GM21390 (cell line): ENCODE data around the gene ABO.
"Not testable (repeated sequence)": the region's sequence is repeated elsewhere in the genome, so short reads cannot be mapped to it uniquely, and the experiment has no call there.

Experiments used
- ATAC-seq: cut with Tn5 transposase; IDR thresholded peaks from one replicate; pipeline ENCODE4 v1.9.1; 2021; ENCODE audit not compliant: unreplicated experiment

ABO gene

DNA sequence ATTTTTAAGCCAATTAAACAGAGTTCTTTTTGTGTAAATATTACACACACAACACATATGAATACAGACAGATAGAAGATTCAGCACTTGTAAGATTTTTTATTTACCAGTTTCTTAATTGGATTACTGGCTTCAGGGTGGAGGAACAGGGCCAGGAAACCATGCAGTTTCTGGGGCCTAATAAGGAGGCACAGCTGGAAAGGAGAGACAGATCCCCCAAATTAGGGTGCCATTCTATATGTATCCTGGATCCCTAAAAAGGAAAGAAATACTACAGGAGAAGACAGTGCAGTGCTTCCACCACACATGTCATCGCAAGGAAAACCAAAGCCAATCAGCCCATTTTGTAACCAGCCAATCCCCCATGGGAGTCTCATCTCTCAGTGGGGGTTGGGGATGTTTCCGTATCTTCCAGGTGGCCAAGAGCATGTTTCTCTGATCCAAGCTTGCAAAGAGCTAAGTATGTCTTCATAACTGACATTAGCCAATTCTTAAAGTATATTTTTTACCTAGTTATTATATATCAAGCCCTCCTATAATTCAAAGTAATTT is 15.8 kb upstream of the ABO start:
- ATAC-seq, result no peak

DNA sequence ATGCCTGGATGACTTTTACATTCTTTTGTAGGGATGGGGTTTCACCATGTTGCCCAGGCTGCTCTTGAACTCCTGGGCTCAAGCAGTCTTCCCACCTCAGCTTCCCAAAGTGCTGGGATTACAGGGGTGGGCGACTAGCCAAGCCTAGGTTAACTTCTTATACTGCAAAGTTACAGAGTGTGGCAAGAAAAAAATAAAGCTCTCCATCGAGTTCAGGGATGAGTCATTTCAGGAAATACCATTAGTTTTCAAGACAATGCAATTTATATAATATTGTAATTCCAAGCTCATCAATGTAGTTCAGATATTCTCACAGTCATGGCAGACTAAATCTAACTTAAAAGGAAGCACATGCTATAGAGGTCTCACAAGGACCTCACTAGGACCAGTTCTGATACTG is 11.5 kb upstream of the ABO start:
- no peak for ATAC-seq

DNA sequence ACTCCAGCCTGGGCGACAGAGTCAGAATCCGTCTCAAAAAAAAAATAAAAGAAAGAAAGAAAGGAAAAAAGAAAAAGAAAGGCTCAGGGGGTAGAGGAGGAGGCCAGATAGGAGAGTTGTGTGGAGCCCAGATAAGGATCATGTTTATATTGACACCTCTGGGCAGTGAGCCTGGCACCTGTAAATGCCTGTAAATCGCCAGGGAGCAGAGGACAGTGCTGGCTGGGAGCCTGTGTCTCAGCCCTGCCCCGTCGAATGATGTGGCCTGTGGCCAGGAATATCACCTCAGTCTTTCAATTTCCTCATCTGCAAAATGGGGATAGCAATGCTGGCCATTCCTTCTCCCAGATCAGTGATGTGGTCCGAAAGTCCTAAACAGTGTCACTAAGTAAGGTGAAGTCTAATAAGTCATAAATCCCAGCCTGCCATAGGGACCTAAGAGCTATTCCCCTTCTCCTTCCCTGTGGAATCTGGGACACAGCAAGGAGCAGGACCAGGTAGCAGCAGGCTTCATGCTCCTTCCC is 10.3 kb upstream of the ABO start:
- no peak for ATAC-seq

DNA sequence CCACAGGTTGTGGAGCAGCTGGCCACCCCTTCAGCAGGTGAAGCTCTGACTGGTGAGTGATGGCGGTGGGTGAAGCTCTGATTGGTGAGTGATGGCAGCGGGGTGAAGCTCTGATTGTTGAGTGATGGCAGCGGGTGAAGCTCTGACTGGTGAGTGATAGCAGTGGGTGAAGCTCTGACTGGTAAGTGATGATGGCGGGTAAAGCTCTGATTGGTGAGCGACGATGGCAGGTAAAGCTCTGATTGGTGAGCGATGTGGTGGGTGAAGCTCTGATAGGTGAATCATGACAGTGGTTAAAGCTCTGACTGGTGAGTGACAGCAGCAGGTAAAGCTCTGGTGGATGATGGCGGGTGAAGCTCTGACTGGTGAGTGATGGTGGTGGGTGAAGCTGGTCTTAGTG is 9.4 kb upstream of the ABO start:
- ATAC-seq, result no peak

DNA sequence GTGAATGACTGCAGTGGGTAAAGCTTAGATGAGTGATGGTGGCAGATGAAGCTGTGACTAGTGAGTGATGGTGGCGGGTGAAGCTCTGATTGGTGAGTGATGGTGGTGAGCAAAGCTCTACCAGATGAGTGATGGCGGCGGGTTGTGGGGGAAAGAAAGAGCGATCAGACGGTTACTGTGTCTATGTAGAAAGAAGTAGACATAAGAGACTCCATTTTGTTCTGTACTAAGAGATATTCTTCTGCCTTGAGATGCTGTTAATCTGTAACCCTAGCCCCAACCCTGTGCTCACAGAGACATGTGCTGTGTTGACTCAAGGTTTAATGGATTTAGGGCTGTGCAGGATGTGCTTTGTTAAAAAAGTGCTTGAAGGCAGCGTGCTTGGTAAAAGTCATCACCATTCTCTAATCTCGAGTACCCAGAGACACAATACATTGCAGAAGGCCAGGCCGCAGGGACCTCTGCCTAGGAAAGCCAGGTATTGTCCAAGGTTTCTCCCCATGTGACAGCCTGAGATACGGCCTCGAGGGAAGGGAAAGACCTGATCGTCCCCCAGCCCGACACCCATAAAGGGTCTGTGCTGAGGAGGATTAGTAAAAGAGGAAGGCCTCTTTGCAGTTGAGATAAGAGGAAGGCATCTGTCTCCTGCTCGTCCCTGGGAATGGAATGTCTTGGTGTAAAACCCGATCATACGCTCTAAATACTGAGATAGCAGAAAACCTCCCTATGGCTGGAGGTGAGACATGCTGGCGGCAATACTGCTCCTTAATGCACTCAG is 8.4 kb upstream of the ABO start:
- not testable (repeated sequence) for ATAC-seq

DNA sequence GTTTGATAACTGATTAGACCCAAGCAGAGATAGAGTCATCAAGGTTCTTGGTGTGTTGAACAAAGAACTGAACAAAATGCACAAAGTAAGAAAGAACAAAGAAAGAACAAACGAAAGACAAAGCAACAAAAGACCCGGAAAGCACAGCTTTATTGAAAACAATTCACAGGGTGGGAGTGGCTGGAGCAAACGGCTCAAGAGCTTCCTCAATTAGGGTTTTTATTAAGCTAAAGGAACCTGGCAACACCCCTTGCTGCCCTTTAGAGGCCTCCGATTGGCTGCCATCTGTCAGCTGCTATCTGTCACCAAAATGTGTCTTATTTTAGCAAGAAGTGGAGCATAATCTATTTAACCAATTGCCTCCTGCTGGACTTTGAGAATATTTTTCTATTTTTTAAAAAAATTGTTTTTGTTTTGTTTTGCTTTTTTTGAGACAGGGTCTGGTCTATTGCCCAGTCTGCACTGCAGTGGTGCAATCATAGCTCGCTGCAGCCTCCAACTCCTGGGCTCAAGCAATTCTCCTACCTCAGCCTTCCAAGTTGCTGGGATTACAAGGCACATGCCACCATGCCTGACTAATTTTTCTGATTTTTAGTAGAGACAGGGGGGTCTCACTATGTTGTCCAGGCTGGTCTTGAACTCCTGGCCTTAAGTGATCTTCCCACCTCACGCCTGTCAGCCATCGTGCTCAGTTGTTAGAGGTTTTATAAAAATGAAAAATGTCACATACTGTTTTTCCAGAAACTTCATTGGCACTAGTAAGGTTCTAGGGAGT is 7.7 kb upstream of the ABO start:
- no peak for ATAC-seq

DNA sequence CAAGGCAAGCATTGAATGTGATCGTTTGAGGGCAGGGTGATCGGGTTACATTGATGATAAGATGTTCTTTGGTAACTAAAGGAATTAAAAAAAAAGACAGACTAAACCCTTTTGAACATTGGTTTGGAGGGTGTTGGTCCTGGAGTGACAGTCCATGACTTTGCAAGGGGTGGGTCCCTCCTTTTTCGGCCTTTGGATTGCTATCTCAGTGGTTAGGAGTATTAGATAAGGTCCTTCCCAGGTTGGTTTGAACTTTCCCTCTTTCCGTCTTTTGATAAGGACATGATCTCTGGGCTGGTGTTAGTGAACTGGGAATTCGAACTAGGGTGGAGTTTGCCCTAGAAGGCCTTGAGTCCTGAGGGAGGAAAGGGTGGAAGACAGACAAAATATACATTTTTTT is 5.4 kb upstream of the ABO start:
- no peak for ATAC-seq

DNA sequence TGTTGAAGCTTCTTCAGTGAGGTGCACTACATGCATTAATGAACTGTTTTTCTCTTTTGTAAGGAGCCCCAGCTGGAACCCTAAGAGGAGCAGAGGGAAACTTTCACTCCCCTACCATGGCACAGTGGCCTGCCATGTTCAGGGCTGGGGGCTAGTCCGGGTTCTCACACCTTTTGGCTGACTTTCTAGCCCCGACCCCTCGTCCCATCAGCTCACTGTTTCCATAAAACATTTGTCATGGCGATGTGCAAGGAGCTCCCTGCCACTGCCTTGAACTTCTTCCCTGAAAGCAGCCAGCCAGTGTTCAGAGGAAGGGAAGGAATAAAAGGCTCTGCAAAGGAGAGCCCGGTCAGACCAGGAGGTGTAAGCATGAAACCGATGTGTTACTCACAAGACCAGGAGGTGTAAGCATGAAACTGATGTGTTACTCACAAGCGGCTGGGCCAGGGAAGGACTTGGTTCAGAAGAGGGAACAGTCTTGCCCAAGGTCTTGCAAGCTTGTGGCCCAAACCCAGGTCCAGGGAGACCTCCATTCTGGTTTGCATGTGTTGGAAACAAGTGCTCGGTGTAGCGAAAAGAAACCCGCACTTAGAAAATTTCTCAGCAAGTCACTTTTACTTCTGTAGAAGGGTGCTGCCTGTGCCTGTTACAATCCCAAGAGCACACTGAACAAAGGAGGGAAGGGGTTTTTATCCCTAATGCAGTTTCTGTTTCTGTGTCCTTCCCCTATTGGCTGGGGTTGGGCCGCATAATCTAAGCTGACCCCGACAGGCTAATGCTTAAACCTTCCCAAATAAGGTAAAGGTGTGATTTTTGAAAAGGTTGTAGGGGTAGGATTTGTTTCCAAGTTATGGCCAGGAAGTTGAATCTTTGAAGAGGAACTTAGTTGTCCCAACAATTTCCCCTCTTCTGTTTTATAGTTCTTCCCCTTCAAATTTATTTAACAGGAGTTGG is 3.4 kb upstream of the ABO start:
- no peak for ATAC-seq

DNA sequence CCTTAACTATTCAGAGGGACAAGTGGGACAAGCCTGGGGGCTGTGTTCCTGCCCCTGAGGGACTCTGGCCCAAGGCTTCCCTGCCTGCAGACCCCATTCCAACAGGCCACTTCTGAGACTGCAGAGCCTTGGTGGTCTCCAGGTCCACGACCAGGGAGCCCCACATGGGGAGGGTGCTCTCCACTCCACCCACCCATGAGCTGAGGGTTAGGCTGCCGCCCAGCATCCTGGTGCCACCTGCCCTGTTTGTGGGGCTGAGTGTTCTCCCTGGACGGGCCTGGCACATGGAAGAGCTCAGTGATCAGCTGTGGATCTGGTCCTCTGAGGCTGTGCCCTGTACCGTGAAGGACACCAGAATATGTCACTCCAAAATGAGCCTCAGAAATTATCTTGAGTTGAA is 2.5 kb upstream of the ABO start:
- ATAC-seq, result no peak

DNA sequence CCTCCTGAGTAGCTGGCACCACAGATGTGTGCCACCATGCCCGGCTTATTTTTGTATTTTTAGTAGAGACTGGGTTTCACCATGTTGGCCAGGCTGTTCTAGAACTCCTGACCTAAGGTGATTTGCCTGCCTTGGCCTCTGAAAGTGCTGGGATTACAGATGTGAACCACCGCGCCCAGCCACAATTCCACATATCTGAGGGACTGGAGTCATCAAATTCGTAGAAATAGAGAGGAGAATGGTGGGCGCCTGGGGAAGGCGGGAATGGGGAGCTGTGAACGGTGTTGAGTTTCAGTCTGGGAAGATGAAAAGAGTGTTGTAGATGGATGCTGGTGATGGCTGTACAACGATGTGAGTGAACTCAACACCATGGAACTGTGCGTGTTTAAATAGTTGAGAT is 1.9 kb upstream of the ABO start:
- no peak for ATAC-seq

DNA sequence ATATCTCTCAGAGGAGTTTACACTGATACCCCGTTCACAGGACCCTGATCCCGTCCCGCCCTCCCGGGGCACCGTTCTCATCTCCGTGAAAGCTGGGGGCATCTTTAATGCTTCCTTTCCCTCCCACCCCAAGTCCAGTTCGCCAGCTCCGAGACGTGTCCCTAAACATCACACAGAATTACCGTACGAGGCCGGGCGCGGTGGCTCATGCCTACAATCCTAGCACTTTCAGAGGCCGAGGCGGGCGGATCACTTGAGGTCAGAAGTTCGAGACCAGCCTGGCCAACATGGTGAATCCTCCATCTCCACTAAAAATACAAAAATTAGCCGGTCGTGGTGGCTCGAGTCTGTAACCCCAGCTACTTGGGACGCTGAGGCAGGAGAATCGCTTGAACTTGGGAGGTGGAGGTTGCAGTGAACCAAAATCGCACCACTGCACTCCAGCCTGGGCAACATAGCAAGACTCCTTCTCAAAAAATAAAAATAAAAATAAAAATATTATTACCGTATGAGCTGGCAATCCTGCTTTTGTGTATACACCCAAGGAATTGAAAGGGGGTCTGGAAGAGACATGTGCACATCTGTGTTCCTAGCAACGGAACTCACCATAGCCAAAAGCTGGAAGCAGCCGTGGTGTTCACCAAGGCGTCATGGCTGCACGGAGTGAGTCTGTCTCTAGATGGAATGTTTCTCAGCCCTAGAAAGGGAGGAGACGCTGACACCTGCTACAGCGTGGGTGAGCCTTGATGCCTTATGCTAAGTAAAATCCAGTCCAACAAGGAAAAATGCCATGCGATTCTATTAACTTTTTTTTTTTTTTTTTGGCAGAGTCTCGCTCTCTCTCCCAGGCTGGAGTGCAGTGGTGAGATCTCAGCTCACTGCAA is 1.2 kb upstream of the ABO start:
- ATAC-seq, result no peak

DNA sequence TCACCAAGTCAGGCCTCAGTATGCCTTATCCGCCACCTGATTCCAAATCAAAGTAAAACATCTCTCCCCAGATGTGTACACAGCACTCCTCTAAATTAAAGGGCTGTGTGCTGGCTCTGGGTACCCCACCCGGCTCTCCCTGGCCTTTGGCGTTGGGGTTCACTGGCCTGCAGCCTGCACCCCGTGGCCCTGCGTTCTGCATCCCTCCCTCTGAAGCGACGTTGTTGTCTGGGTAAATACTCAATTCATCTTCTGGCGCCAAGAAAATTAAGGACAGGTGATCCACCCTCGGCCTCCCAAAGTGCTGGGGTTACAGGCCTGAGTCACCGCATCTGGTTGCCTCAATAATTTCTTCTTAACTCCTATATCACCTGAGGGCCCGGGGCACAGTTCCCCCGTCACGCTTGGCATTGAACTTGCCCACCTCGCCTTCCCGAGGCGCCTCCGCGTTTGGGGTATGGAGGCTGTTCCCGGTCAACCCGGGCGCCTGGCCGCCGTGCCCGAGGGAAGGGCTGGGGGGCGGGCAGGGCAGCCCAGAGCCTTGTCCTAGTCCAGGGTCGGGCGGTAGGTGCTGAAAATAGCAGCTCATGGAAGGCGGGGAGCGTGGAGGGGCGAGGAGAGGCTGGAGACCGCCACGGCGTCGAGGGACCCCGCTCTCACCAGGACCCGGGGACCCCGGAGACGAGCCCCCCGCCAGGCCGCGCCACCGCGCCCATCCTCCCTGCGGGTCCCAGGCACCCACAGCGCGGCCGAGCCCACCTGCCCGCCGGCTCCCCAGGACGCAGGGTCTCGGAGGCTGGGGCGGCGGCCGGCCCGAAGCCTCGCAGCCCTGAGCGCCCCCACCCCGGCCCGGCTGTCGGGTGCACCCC is 531 bp downstream of the ABO start:
- ATAC-seq, result no peak

DNA sequence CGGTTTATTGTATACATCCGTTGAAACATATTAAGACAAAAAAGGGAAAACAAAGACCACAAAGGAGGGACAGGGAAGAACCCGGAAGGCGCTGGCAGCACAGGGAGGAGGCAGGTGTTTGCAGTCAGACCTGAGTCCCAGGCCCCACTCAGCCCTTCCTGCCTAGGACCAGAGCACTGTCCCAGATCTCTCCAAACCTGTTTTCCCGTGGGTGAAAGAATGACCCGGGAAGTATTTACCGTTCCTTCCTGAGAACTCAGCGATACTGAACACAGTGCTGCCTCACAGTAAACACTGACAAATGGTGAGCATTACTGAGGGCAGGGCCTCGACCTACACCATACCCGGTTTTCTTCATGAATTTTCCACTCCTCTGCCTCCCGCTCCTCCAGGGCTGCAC is 1.2 kb downstream of the ABO start:
- ATAC-seq, result no peak

DNA sequence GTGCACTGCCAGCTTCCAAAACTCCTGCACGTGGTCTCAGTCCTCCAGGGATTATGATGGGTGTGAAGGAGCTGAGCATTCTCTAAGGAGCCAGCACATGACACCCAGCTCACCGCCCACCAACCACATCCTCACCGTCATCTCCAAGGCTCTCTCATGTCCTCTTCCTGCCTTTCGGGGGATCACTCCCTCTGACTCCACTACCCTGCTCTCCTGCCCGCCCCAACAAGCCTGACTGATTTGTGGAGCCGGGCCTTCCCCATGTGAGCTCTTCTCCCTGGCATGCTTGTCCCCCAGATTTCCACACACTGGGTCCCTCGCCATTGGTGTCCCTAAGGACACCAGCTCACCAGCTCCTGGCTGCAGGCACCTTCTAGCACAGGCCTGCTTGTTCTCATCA is 1.9 kb downstream of the ABO start:
- ATAC-seq, result no peak

DNA sequence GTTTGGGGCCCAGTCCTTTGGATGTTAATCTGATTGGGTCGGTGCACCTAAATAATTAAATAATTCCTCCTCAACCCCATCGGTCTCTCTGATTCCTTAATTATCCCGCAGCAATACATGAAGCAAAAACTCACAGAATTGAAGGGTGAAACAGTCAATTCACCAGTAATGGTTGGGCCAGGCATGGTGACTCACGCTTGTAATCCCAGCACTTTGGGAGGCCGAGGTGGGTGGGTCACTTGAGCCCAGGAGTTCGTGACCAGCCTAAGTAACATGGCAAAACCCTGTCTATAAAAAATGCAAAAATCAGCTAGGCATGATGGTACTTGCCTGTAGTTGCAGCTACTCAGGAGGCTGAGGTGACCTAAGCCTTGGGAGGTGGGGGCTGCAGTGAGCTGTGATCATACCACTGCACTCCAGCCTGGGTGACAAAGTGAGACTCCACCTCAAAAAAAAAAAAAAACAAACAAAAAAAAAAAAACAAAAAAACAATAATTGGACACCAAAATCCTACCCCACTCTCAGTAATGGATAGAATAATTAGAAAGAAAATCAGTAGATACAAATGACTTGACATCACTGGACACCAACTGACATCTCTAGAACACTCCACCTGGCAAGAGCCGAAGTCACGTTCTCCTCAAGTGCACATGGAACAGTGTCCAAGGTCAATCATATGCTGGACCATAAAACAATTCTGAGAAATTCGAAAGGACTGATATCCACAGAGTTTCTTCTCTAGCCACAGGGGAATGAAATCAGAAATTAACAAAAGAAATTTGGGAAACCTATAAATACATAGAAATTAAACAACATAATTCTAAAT is 5.3 kb downstream of the ABO start:
- no peak for ATAC-seq

DNA sequence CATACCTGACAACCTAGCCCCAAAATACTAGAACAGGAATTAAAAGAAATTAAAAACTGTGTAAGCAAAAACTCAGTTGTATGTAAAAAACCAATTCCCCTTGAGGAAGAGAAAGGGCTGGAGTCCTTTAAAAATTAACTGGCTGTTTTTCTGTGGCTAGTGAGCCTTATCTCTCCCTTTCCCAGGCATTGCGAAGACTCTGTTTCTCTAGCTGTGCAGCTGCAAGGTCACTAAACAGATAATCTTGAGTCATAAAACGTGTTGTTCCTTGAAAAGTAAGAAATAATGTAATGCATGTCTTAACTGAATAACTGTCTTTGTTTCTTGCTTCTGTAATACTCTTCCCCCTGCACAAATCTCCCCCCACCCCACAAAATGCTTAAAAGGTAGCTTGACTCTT is 5.9 kb downstream of the ABO start:
- ATAC-seq, result not testable (repeated sequence)

DNA sequence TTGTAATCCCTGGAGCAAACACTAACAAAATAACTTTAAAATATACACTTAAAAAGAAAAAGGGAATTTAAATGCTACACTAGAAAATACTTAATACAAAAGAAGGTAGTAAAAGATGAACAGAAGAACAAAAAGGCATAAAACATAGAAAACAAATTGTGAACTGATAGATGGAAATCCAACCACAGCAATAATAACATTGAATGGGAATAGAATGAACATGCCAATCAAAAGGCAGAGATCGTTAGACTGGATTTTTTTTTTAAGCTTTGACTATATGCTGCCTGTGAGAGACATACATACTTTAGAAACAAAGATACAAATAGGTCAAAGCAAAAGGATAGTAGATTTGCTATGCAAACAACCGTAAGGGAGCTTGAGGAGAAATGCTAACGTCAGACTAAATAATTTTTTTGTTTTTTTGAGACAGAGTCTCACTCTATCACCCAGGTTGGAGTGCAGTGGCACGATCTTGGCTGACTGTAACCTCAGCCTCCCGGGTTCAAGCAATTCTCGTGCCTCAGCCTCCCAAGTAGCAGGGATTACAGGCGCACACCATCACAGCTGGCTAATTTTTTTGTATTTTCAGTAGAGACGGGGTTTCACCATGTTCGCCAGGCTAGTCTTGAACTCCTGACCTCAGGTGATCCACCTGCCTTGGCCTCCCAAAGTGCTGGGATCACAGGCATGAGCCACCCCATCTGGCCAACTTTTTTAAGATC is 6.5 kb downstream of the ABO start:
- ATAC-seq, result no peak
